ENCODE results near the gene E2F4.

The E2F4 gene

DNA sequence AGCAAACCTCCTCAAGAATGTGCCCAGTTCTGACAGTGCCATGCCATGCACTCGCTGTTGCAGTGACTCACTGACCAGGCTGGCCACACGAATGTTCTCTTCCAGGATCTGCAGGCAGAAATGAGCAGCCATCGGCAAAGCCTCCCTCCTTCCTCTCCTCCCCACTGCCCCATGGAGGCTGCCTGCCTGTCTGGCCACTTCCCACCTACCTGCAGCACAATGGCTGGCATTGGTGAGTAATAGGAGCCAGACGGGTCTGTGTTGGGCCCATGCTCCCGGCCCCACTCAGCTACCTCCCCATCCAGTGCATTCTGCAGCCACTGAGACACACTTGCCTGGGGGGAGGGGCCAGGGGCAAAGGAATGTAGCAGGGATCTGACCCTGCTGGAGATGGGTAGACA is 5.4 kb upstream of the E2F4 start:
- Histone ChIP-seq H3K4me3 (ENCODE audit: insufficient read depth, low read length, poor library complexity, severe bottlenecking) (no peak overlapping the region), H3K79me2 (ENCODE audit: insufficient read depth, low read length) (no peaks in the 10 kb centered on the region), H3F3A (ENCODE audit: insufficient read depth) (no peaks in the 10 kb centered on the region), H3K9me2 (replicated peaks; ENCODE audit: insufficient read depth, low read length) (no peaks in the 10 kb centered on the region), H2AFZ (ENCODE audit: low read depth, low read length, severe bottlenecking) (no peak overlapping the region), H3K27ac (ENCODE audit: low read depth, low read length) (no peak overlapping the region), H3K36me3 (ENCODE audit: low read length) (no peaks in the 10 kb centered on the region), H3K9ac (ENCODE audit: low read length) (no peak overlapping the region), H3K4me2 (ENCODE audit: low read depth, low read length, poor library complexity, severe bottlenecking) (no peak overlapping the region), H3K9me3 (ENCODE audit: insufficient read depth, low read length) (no peaks in the 10 kb centered on the region), H4K20me1 (ENCODE audit: low read depth, low read length) (no peaks in the 10 kb centered on the region), H3K27me3 (ENCODE audit: low read length) (no peaks in the 10 kb centered on the region)
- no peak for TF ChIP-seq EZH2phosphoT487 (conservative IDR thresholded peaks at IDR 0.05; ENCODE audit: low read length)

DNA sequence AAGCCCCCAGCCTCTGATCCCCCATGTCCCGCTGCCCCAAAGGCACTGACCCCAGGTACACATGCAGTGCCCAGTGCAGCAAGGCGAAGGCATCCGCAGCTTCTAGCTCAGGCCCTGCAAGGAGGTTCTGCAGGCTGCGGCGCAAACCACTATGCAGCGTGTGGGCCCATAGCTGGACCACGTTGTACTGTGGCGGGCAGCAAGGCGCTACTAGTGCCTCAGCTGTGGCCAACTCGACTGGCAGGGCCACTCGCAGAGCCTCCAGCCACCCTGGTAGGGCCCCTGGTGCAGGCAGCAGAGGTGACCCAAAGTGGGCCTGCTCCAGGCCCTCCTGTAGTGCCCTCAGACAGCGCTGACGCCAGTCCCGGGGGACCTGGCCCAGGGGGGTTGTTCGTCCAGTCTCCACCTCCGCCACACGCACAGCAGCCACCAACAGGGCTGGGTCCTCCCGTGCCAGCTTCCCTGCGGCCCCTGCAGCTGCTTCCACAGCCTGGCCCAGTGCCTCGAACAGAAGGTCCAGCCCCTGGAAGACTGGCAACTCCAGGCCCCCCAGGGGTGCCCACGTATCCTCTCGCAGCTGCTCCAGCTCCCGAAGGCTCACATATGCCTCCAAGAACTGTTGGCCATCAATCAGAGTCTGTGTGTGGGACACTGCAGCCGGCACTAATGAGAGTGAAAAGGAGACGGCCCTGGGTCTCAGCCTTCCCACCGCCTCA is 4.6 kb upstream of the E2F4 start:
- H3F3A ChIP-seq (ENCODE audit: insufficient read depth) = no peaks in the 10 kb centered on the region
- H3K9me3 ChIP-seq (ENCODE audit: insufficient read depth, low read length) = no peaks in the 10 kb centered on the region
- no peak overlapping the region for H3K4me3 ChIP-seq (ENCODE audit: insufficient read depth, low read length, poor library complexity, severe bottlenecking)
- TF ChIP-seq, protein P1, sequence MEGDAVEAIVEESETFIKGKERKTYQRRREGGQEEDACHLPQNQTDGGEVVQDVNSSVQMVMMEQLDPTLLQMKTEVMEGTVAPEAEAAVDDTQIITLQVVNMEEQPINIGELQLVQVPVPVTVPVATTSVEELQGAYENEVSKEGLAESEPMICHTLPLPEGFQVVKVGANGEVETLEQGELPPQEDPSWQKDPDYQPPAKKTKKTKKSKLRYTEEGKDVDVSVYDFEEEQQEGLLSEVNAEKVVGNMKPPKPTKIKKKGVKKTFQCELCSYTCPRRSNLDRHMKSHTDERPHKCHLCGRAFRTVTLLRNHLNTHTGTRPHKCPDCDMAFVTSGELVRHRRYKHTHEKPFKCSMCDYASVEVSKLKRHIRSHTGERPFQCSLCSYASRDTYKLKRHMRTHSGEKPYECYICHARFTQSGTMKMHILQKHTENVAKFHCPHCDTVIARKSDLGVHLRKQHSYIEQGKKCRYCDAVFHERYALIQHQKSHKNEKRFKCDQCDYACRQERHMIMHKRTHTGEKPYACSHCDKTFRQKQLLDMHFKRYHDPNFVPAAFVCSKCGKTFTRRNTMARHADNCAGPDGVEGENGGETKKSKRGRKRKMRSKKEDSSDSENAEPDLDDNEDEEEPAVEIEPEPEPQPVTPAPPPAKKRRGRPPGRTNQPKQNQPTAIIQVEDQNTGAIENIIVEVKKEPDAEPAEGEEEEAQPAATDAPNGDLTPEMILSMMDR (IDR thresholded peaks at IDR 0.05; ENCODE audit: insufficient read depth, low read length, poor library complexity, severe bottlenecking) = no peak
- TF ChIP-seq EZH2phosphoT487 (conservative IDR thresholded peaks at IDR 0.05; ENCODE audit: low read length) = no peak
- H3K9me2 ChIP-seq (replicated peaks; ENCODE audit: insufficient read depth, low read length) = no peaks in the 10 kb centered on the region
- peaks cover 3% of the 10 kb centered on the region for H3K79me2 ChIP-seq (ENCODE audit: insufficient read depth, low read length)
- no peak overlapping the region for H3K27ac ChIP-seq (ENCODE audit: low read depth, low read length)
- no peaks in the 10 kb centered on the region for H4K20me1 ChIP-seq (ENCODE audit: low read depth, low read length)
- no peak overlapping the region for H3K9ac ChIP-seq (ENCODE audit: low read length)
- H3K36me3 ChIP-seq (ENCODE audit: low read length) = no peaks in the 10 kb centered on the region
- no peak overlapping the region for H2AFZ ChIP-seq (ENCODE audit: low read depth, low read length, severe bottlenecking)
- H3K4me2 ChIP-seq (ENCODE audit: low read depth, low read length, poor library complexity, severe bottlenecking) = no peak overlapping the region
- H3K27me3 ChIP-seq (ENCODE audit: low read length) = no peaks in the 10 kb centered on the region

DNA sequence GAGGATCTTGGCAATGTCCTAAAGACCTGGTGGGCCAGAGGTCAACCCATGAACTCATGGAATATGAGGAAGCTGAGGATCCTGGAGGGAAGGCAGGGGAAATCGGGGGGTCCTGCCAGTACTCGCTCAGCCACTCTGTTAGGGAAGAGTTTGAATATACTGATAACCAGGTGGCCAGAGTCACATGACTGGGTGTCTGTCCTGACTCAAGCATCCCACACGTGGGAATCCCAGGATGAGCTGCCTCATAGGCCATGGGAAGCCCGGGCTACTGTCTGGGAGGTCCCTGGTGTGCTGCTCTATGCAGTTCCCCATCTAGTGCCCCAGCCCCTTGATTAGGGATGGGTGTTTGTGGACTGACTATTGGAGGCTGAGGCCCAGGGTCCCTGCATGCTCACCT is 3.6 kb upstream of the E2F4 start:
- no peaks in the 10 kb centered on the region for H3K9me2 ChIP-seq (replicated peaks; ENCODE audit: insufficient read depth, low read length)
- H3F3A ChIP-seq (ENCODE audit: insufficient read depth) = no peaks in the 10 kb centered on the region
- no peak overlapping the region for H3K4me2 ChIP-seq (ENCODE audit: low read depth, low read length, poor library complexity, severe bottlenecking)
- H3K4me3 ChIP-seq (ENCODE audit: insufficient read depth, low read length, poor library complexity, severe bottlenecking) = no peak overlapping the region
- no peaks in the 10 kb centered on the region for H3K36me3 ChIP-seq (ENCODE audit: low read length)
- no peak overlapping the region for H3K27ac ChIP-seq (ENCODE audit: low read depth, low read length)
- TF ChIP-seq, protein P1 (IDR thresholded peaks at IDR 0.05; ENCODE audit: insufficient read depth, low read length, poor library complexity, severe bottlenecking) = no peak
- no peak for TF ChIP-seq EZH2phosphoT487 (conservative IDR thresholded peaks at IDR 0.05; ENCODE audit: low read length)
- no peak overlapping the region for H3K9ac ChIP-seq (ENCODE audit: low read length)
- H3K27me3 ChIP-seq (ENCODE audit: low read length) = no peaks in the 10 kb centered on the region
- no peaks in the 10 kb centered on the region for H3K9me3 ChIP-seq (ENCODE audit: insufficient read depth, low read length)
- H4K20me1 ChIP-seq (ENCODE audit: low read depth, low read length) = no peaks in the 10 kb centered on the region
- peaks cover 13% of the 10 kb centered on the region for H3K79me2 ChIP-seq (ENCODE audit: insufficient read depth, low read length)
- no peak overlapping the region for H2AFZ ChIP-seq (ENCODE audit: low read depth, low read length, severe bottlenecking)

DNA sequence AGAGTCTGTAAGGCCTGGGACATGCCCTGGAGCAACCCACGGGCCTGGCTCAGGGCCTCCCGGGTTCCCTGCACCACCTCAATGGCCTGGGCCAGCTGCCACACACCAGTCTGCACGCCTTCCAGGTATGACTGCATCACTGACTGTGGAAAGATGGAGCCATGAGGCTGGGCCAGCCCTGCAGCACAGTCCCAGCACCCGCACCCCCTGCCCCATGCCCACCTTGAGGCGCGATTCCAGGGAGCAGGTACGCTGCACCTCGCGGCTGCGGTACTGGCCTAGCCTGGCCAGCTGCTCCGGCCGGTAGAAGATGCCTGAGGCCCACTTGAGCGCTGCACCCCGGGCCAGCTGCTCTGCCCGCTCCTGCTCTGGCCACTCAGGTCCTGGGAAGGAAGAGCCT is 3.2 kb upstream of the E2F4 start:
- no peaks in the 10 kb centered on the region for H3K9me3 ChIP-seq (ENCODE audit: insufficient read depth, low read length)
- no peak overlapping the region for H3K27ac ChIP-seq (ENCODE audit: low read depth, low read length)
- no peaks in the 10 kb centered on the region for H3K9me2 ChIP-seq (replicated peaks; ENCODE audit: insufficient read depth, low read length)
- TF ChIP-seq, protein P1 (IDR thresholded peaks at IDR 0.05; ENCODE audit: insufficient read depth, low read length, poor library complexity, severe bottlenecking) = no peak
- no peak for TF ChIP-seq EZH2phosphoT487 (conservative IDR thresholded peaks at IDR 0.05; ENCODE audit: low read length)
- H3K36me3 ChIP-seq (ENCODE audit: low read length) = no peaks in the 10 kb centered on the region
- H3F3A ChIP-seq (ENCODE audit: insufficient read depth) = no peaks in the 10 kb centered on the region
- H3K9ac ChIP-seq (ENCODE audit: low read length) = no peak overlapping the region
- no peak overlapping the region for H2AFZ ChIP-seq (ENCODE audit: low read depth, low read length, severe bottlenecking)
- H3K27me3 ChIP-seq (ENCODE audit: low read length) = no peaks in the 10 kb centered on the region
- H3K4me2 ChIP-seq (ENCODE audit: low read depth, low read length, poor library complexity, severe bottlenecking) = no peak overlapping the region
- no peaks in the 10 kb centered on the region for H4K20me1 ChIP-seq (ENCODE audit: low read depth, low read length)
- peaks cover 17% of the 10 kb centered on the region for H3K79me2 ChIP-seq (ENCODE audit: insufficient read depth, low read length)
- H3K4me3 ChIP-seq (ENCODE audit: insufficient read depth, low read length, poor library complexity, severe bottlenecking) = no peak overlapping the region

Data from SU-DHL-6 (cell line).